ENCODE data around the gene POLD2. TPM values are rescaled to one million over a fixed set of nuclear protein-coding genes. Genes with fewer than 3 reads are reported as not detected.

The POLD2 gene
- total and polyA plus RNA-seq, 2 donors from 2014 or later, result 60.0 to 119 TPM

GRCh38 chr7:44124822-44125202, 1.5 kb upstream of the POLD2 start:
- Histone ChIP-seq H3K27me3 (ENCODE audit: control insufficient read depth, insufficient read depth, low read length) (no peaks in the 10 kb centered on the region), H3K4me1 (ENCODE audit: control insufficient read depth in 2 of 3, insufficient read depth in 2 of 3, low read depth in 1 of 3, low read length in 3 of 3) (peaks cover 0 to 7% (median 4%) of the 10 kb centered on the region in 3 donors), H3K4me3 (ENCODE audit: low read length in 3 of 3) (no peak overlapping the region), H3K9ac (ENCODE audit: low read length in 3 of 3) (no peak overlapping the region), H3K27ac (ENCODE audit: low read depth in 2 of 2, low read length in 2 of 2) (no peak overlapping the region), H3K9me3 (ENCODE audit: control insufficient read depth in 2 of 3, insufficient read depth in 1 of 3, low read length in 3 of 3) (no peaks in the 10 kb centered on the region), H3K36me3 (ENCODE audit: control insufficient read depth in 2 of 3, insufficient read depth in 3 of 3, low read length in 3 of 3) (peaks cover 0 to 4% (median 0%) of the 10 kb centered on the region in 3 donors)
- TF ChIP-seq CTCF (IDR thresholded peaks at IDR 0.05; ENCODE audit: borderline replicate concordance, extremely low read depth, insufficient read depth), result no peak
- FAIRE-seq (no peak), DNase-seq (peak in 1 of 5 donors; percentile 36)
- intact Hi-C loops (cut with DNase I), result no loop called here

GRCh38 chr7:44122529-44122928, 819 bp downstream of the POLD2 start:
- no peak for TF ChIP-seq CTCF (IDR thresholded peaks at IDR 0.05; ENCODE audit: borderline replicate concordance, extremely low read depth, insufficient read depth)
- peak overlapping the region; percentile 78 to 85 (median 79) for H3K4me3 ChIP-seq (ENCODE audit: low read length in 3 of 3)

GRCh38 chr7:44121761-44122420, 1.5 kb downstream of the POLD2 start:
- DNase-seq, result peak in 1 of 5 donors; percentile 55
- intact Hi-C loops (cut with DNase I), result no loop called here
- no peak overlapping the region for H3K9ac ChIP-seq (ENCODE audit: low read length in 3 of 3)

More at GRCh38 chr7:44122529-44122928, 819 bp downstream of the POLD2 start:
- Histone ChIP-seq H3K9ac (ENCODE audit: low read length in 3 of 3) (peak overlapping the region; percentile 37 to 63 (median 60)), H3K27me3 (ENCODE audit: control insufficient read depth, insufficient read depth, low read length) (no peaks in the 10 kb centered on the region), H3K4me1 (ENCODE audit: control insufficient read depth in 2 of 3, insufficient read depth in 2 of 3, low read depth in 1 of 3, low read length in 3 of 3) (peaks cover 0 to 7% (median 4%) of the 10 kb centered on the region in 3 donors), H3K9me3 (ENCODE audit: control insufficient read depth in 2 of 3, insufficient read depth in 1 of 3, low read length in 3 of 3) (no peaks in the 10 kb centered on the region), H3K27ac (ENCODE audit: low read depth in 2 of 2, low read length in 2 of 2) (peak overlapping the region in 1 of 2 donors; percentile 65), H3K36me3 (ENCODE audit: control insufficient read depth in 2 of 3, insufficient read depth in 3 of 3, low read length in 3 of 3) (peaks cover 0 to 4% (median 4%) of the 10 kb centered on the region in 3 donors)
- intact Hi-C loops (cut with DNase I), result no loop called here
- DNase-seq (peak in 1 of 5 donors; percentile 5), FAIRE-seq (no peak)

More at GRCh38 chr7:44121761-44122420, 1.5 kb downstream of the POLD2 start:
- no peak for TF ChIP-seq CTCF (IDR thresholded peaks at IDR 0.05; ENCODE audit: borderline replicate concordance, extremely low read depth, insufficient read depth)
- Histone ChIP-seq H3K4me1 (ENCODE audit: control insufficient read depth in 2 of 3, insufficient read depth in 2 of 3, low read depth in 1 of 3, low read length in 3 of 3) (peaks cover 0 to 7% (median 4%) of the 10 kb centered on the region in 3 donors), H3K27me3 (ENCODE audit: control insufficient read depth, insufficient read depth, low read length) (no peaks in the 10 kb centered on the region), H3K4me3 (ENCODE audit: low read length in 3 of 3) (no peak overlapping the region), H3K27ac (ENCODE audit: low read depth in 2 of 2, low read length in 2 of 2) (no peak overlapping the region), H3K36me3 (ENCODE audit: control insufficient read depth in 2 of 3, insufficient read depth in 3 of 3, low read length in 3 of 3) (peaks cover 0 to 6% (median 4%) of the 10 kb centered on the region in 3 donors), H3K9me3 (ENCODE audit: control insufficient read depth in 2 of 3, insufficient read depth in 1 of 3, low read length in 3 of 3) (no peaks in the 10 kb centered on the region)
- no peak for FAIRE-seq
